GM19099 (cell line): ENCODE results near the gene A2ML1.

Experiments
- POLR2A ChIP-seq: IDR thresholded peaks from 3 replicates; pipeline ENCODE4 v1.6.1; 2011; ENCODE audit warnings: low read depth; ENCODE audit not compliant: insufficient read length; ENCODE audit errors: extremely low read depth

A2ML1 gene

GRCh38 chr12:8827551-8828256 is 5.3 kb downstream of the A2ML1 start:
- TF ChIP-seq POLR2A: no peak

DNA sequence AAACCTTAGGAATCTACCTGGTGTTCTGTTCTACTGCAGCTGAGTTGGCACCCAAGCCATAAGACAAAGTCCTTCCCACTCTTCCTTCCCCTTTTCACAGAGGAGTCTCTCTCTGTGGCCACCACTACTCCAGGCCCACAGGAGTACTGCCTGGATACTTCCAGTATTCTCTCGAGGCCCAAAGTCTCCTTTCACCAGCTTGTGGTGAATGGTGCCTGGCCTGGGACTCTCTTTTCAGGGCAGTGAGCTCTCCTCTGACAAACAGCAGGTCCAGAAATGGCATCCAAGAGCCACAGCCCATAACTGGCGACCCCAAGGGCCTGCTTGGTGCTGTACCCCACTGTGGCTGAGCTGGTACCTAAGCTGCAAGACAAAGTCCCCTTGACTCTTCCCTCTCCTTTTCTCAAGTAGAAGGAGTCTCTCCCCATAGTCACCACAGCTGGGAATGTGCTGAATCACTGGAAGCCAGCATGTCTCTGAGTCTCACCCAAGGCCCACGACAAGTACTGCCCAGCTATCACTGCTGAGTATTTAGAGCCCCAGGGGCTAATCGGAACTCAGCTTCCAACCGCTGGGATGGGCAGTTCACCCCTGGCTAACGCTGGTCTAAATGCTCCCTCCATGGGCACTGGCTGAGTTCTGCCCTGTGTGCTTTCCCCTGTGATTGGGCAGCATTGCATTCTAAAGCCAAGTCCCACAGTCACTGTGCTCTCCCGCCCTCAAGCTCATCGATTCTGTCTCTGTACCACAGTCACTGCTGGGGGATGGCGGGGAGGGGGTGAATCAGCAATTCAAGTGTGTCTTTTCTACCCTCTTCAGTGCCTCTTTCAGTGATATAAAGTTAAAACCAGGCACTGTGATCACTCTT is 6.1 kb downstream of the A2ML1 start:
- no peak for TF ChIP-seq POLR2A

- TF ChIP-seq POLR2A: no peak
Measured at GRCh38 chr12:8829125-8829518, 6.7 kb downstream of the A2ML1 start.

DNA sequence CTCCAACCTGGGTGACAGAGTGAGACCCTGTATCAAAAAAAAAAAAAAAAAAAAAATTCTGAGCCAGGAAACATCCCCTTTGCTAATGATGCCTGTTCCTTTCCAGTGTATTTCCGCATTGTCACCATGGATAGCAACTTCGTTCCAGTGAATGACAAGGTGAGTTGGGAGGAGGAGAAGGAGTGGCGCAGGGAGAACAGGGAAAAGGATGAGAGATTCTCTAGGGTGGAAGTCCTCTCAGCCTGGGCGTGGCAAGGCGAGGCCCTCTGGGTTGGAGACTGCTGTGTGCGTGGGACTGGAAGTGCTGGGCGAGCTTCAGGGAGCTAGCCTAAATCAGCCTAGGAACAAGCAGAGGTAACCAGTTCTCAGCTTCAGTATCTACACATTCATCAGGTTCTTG is 7.2 kb downstream of the A2ML1 start:
- no peak for TF ChIP-seq POLR2A

GRCh38 chr12:8831116-8831515 is 8.7 kb downstream of the A2ML1 start:
- TF ChIP-seq POLR2A: no peak

DNA sequence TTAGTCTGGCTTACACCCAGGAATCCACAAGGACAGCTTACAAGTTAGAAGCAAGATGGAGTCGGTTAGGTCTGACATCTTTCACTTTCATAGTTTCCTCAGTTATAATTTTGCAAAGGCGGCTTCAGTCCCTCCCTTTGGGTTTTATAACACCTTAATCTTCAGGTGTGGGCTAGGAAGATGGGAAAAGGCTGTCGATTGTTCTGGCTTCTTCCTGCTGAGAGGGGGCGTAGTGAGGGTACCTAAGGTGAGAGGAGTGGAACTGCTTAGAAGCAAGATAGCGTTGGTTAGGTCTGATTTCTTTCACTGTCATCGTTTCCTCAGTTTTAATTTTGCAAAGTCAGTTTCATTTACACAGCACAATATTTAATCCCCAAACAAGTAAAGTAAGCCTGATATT is 10.1 kb downstream of the A2ML1 start:
- no peak for TF ChIP-seq POLR2A

DNA sequence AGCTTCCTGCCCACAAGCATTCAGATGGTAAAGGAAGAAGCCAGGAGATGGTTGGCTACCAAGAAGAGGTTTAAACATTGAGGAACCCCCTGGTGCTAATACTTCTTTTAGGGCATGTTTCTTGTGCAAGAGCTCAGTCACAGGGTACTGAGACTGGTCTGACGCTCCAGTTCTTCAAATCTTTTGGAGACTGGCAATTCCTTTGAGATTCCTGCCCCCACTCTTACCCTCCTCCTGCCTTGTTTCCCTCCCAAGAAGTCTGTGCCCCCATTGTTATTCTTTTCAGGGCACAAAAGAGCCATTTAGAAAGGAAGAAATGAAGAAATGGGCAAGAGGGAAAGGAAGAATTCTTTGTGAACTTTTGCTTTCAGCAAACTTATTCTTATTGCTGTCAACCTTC is 11.8 kb downstream of the A2ML1 start:
- TF ChIP-seq POLR2A: no peak

- no peak for TF ChIP-seq POLR2A
Measured at GRCh38 chr12:8837291-8837690, 14.9 kb downstream of the A2ML1 start.

GRCh38 chr12:8840321-8840720 is 17.9 kb downstream of the A2ML1 start:
- no peak for TF ChIP-seq POLR2A

DNA sequence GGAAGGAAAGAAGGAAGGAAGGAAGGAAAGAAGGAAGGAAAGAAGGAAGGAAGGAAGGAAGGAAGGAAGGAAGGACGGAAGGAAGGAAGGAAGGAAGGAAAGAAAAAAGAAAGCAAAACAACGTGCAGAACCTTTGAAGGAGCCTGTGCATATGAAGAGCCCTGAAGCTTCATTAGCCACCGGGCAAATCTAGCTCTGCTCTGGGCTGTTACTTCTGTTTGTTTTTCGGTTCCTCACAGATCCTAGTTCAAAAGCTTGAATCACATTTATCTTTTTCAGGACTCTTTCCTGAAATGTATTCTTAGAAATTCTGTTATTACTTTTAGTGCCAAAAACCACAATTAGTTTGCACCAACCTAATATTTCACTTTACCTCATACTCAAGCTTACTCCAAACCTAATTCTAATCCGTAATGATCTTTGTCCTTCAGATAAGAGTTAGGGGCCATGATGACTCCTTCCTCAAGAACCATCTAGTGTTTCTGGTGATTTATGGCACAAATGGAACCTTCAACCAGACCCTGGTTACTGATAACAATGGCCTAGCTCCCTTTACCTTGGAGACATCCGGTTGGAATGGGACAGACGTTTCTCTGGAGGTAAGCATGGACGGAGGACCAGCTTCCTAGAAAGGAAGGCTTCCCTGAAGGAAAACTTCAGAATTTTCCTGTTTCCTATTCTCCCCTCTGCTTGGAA is 18.7 kb downstream of the A2ML1 start:
- no peak for TF ChIP-seq POLR2A

DNA sequence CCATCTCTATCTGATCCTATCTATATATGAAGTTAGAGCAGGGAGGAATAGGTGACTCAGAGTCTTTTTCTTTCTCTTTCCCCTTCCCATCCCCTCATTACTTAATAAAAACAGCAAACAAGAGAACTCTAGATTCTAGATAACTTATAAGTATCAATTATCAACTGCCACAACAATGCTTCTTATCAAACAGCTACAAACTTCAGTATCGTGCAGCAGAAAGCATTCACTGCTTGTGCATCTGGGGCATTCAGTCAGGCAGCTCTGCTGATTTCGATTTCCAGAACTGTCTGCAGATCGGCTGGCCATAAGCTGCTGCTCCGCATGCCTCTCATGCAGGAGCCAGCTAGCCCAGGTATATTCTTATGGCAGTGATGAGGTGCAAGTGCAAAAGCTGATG is 19.4 kb downstream of the A2ML1 start:
- no peak for TF ChIP-seq POLR2A

- no peak for TF ChIP-seq POLR2A
Measured at GRCh38 chr12:8844665-8845064, 22.2 kb downstream of the A2ML1 start.

GRCh38 chr12:8846305-8846704 is 23.9 kb downstream of the A2ML1 start:
- no peak for TF ChIP-seq POLR2A

- TF ChIP-seq POLR2A: no peak
Measured at GRCh38 chr12:8847435-8847834, 25.0 kb downstream of the A2ML1 start.

DNA sequence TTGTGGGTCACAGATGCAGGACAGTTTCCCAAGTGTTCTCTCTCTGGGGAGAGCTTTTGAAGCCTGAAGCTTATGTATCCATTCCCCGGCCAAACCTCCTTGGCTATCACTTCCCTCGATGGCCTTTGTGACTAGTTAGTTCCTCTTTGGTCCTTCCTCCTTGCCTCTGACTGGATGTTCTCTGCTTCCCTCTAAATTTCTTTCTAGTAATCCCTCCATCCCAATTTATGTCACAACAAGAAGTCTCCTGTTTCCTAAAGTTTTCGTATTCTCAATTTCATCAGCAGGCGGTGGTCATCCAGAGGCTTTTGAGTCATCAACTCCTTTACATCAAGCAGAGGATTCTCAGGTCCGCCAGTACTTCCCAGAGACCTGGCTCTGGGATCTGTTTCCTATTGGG is 27.5 kb downstream of the A2ML1 start:
- no peak for TF ChIP-seq POLR2A

DNA sequence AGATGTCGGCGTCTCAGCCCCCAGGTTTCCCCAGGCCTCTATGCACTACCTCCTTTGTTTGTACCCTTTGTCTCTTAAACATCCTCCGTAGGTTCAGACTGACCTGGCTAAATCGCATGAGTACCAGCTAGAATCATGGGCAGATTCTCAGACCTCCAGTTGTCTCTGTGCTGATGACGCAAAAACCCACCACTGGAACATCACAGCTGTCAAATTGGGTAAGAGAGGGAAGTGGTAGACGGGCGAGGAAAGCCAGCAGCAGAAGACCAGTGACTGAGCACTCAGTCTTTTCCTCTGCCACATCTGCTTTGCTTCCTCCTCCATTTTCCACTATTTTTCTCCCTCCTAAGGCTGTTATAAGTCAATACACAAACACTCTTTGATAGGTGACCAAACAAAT is 29.7 kb downstream of the A2ML1 start:
- TF ChIP-seq POLR2A: no peak
